Stimulated activated CD4-positive, alpha-beta T cell treated with anti-CD3 and anti-CD28 coated beads, Interleukin-2, amount 100 ng/mL, for 48 hours (primary cell): ENCODE measurements around the gene REPIN1.
A peak's percentile ranks its signal among the peaks of the same experiment; 100 is the strongest.

Experiments
- DNase-seq, 2 donors: peaks; one replicate each; pipeline ENCODE4 v3.0.0-alpha.2; 2020

The REPIN1 gene

GRCh38 chr7:150368096-150368883 is at the start of gene REPIN1:
REPIN1 (plus strand) TSS chr7:150368822; CDS start chr7:150369712, 890 bp downstream.
- DNase-seq, result peak; percentile 72 to 74

DNA sequence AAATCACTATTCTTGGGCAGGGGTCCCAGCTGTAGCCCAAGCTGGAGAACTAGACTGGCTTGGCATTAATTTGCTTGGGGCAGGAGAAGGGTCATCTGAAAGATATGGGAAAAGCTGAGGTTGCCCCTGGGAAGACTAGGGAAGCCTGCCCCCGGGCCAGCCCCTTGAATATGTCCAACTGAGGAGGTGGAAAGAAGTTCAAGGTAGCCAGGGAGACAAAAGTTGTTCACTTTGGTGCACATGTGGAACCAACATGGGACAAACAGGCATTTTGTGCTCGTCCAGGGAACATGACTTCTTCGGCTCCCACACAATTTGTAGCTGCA is 46.9 kb upstream of the REPIN1 start:
- DNase-seq, result no peak

GRCh38 chr7:150322114-150322832 is 46.3 kb upstream of the REPIN1 start:
- DNase-seq, result peak; percentile 61 to 67

DNA sequence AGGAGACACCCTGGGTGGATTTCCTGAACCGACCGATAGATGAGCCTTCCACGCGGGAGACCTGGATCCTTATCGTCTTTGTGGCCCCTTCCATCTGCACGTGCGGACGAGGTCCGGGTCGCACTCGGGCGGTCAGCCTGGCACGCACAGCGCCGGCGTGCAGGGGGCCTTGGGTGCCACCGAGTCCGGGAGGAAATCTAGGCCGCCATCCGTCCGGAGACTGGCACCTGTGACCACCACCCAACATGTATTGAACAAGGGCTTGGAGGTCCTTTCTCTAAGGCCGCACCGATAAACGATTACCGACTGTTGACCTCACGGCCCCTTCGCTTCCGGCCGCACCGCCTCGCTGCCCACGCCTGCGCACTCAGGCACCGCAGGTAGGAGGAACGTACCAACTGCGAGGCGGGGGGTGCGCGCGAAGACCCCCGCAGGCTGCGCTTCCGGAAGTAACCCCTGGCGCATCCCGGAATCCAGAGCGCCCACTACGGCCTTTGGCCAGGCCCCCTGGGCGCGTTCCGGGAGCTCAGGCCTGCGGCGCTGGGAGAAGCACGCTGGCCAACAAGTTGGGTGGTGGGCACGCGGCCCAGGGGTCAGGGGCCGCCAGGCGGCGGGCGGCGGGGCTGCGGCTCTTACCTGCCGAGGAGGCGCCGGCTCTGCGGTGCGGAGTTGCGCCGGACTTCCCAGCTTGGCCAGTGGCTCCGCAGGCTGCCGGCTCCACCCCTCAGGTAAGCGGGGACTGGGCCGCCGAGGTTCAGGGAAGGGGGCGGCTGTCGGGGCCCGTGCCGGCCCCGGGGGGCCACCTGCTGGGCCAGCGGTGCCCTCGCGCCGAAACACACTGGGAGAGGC is 45.6 kb upstream of the REPIN1 start, which contains the start of the genes ACTR3C and LRRC61:
Gene ACTR3C, minus strand, starts transcription at position 713 of the 849 bp plus-strand sequence. CDS start 28,249 bp downstream, outside the sequence.
Gene LRRC61, plus strand, starts transcription at position 523 of the 849 bp plus-strand sequence. CDS start 13,507 bp downstream, outside the sequence.
- DNase-seq, result peak; percentile 52 to 59

DNA sequence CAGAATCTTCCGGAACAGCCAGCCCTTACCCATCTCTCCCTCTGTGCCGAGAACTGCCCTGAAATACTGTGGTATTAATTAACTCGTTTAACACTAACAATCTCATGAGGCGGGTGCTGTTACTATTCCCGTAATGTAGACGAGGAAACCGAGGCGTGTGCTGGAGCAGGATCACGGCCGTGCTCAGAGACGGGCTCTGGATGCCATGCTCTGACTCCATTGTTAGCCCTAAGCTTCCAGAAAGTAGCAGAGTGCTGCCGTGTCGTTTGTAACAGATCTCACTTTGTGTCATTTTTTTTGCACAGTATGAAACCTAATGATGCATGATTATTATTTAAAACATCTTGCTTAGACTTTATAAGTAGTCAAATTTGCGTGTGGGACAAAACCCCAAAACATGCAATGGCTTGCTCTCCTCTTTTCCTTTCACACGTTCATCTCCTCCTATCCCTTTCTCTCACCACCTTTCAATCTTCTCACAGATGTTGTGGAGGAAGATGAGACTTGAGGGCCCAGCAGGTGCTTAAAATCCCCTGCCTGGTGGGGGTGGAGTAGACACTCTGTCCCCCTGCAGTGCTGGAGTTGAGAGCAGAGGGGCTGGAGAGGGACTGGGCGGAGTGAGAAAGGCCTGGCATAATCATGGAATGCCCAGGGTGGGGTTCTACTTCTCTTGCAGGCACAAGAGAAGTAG is 44.8 kb upstream of the REPIN1 start:
- no peak for DNase-seq

GRCh38 chr7:150324373-150324961 is 44.2 kb upstream of the REPIN1 start:
- no peak for DNase-seq

GRCh38 chr7:150325110-150325611 is 43.5 kb upstream of the REPIN1 start:
- no peak for DNase-seq

- DNase-seq, result no peak
These were observed 42.7 kb upstream of the REPIN1 start for GRCh38 chr7:150325901-150326300.

GRCh38 chr7:150326657-150327268 is 41.9 kb upstream of the REPIN1 start:
- DNase-seq, result no peak

DNA sequence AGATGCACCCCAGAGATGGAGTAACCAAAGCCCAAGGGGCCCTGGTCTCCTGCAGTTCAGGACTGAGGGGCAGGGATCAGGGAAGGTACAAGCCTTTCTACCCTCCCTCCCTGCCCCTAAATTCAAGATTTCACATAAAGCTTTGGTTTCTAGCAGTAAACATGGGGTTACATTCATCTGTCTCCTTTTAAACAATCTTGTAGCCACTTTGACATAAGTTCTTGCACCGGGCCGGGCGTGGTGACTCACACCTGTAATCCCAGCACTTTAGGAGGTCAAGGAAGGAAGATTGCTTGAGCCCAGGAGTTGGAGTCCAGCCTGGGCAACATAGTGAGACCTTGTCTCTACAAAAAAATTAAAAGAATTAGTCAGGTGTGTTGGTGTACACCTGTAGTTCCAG is 41.3 kb upstream of the REPIN1 start:
- no peak for DNase-seq

DNA sequence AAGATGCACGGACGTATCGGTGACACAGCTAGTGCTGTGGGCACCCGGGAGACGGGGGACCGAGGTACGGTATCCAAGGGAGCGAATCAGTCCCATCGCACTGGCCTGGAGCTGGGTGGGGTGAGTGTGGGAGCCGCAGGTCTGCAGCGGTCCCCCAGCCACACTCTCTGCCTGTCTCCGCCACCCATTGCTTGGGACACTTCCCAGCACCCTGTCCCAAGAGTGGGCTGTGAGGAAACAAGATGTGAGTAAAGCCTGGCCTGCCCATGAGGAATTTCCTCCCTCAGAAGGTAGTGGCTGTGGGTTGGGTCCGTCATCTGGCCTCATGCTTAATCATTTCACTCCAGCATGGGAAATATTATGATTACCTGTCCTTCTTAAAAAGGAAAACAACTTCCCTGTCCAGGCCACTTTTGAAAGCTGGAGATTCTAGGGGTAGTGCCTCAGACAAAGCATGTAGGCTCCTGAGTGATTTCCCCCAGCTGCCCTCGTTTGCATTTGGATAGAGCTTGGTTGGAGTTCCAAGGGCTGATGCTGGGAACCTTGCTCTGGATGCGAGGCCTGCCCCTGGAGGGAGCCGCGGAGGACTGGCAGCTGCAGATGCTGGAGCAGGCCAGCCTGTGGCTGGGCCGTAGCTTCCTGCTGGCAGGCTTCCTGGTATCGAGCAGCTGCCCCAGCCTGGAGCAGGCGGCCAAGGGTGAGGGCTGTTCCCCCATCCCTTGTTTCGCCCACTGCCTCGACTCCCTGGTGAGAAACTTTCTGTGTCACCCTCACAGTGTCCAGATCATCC is 39.1 kb upstream of the REPIN1 start:
- DNase-seq, result no peak

DNA sequence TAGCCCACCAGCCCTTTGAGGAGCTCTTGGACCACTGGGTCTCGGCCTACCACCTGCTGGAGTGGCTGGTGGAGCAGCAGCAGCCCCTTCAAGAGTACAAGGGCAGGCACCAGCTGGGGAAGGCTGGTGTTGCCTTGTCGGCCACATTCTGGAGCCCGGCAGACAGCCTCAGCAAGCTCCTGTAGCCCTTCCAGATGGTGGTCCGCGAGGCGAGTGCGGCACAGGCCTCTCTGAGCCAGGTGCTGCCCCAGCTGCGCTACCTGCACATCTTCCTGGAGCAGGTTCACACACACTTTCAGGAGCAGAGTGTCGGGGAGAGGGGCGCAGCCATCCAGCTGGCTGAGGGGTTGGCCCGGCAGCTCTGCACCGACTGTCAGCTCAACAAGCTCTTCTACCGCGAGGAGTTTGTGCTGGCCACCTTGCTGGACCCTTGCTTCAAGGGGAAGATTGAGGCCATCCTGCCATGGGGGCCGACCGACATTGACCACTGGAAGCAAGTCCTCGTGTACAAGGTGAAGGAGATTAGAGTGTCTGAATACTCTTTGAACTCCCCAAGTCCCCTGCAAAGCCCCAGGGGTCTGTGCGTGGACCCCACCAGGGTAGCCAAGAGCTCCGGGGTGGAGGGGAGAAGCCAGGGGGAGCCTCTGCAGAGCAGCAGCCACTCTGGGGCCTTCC is 38.3 kb upstream of the REPIN1 start:
- DNase-seq, result no peak

- no peak for DNase-seq
These were observed 35.6 kb upstream of the REPIN1 start for GRCh38 chr7:150332852-150333635.

DNA sequence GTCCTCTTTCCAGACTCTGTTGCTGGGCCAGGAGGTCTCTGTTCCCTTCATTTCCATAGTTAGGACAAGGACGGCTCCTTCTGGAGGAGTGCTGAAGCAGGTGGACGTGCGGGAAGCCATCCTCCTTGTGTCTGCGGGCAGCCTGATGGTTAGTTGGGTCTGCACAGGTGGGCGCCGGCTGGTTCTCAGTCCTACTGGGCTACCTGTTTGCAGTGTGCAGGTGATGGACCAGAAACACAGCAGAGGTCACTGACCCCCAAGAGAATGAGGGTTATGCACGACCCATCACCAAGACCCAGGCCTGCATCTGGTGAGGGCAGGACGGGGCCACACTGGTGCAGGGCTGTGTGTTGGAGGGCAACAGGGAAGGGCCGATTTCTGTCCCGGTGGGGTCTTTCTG is 35.0 kb upstream of the REPIN1 start:
- no peak for DNase-seq

GRCh38 chr7:150334108-150334507 is 34.5 kb upstream of the REPIN1 start:
- DNase-seq, result no peak

DNA sequence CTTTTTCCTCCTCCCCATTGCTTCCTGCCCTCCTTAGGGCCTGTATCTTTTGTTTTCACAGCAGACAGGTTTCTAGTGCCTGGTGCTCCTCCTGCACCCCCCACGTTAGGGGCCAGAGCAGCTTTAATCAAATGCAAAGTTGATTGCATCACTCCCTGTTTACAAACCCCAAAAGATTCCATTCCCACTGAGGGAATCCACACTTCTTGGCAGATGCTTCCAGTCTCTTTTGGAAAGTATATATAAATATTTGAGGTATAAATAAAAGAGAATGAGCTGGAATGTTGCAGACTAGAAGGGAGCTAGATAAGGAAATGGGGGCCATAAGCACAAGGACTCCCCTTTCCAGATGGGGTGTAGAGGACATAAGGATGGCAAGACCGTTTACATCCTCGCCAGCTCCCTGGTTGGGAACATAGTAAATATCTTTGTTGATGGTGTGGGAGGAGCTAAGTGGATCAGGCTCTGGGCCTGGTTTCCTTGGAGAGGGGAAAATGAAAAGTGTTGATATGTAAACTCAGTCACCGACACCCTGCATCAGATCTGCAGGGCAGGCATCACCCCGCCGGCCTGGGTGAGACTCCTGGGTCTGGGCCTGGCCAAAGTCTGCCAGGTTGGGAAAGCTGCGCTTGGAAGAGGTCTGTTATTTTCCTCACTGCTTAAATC is 33.4 kb upstream of the REPIN1 start:
- DNase-seq, result no peak

DNA sequence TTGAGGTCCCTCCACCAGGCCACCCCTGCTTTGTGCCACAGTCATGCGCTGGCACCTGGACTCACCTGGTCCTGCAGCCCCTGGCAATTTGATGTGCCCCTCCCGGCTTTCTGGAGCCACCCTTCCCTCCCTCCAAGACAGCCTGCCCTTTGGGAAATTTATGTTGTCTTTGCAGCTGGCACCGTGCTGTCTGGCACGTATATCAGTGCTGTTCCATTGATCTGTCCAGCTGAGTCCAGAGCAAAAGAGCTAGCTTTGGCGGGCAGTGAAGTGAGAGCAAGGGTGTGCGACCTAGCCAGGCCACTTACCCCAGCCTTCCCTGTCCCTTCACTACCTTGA is 32.9 kb upstream of the REPIN1 start:
- no peak for DNase-seq

- DNase-seq, result no peak
These were observed 31.9 kb upstream of the REPIN1 start for GRCh38 chr7:150336746-150337145.

- DNase-seq, result no peak
These were observed 31.4 kb upstream of the REPIN1 start for GRCh38 chr7:150337179-150337578.
